ENCODE results near the gene RAD51D.
A peak's percentile ranks its signal among the peaks of the same experiment; 100 is the strongest.

RAD51D gene

GRCh38 chr17:35089586-35090296, 29.9 kb downstream of the RAD51D start:
- no peak for DNase-seq

- DNase-seq, result peak; percentile 58
These were observed 30.6 kb downstream of the RAD51D start for GRCh38 chr17:35088881-35089585.

- no peak for DNase-seq
These were observed 31.2 kb downstream of the RAD51D start for GRCh38 chr17:35088356-35088880.

- DNase-seq, result no peak
These were observed 31.8 kb downstream of the RAD51D start for GRCh38 chr17:35087731-35088355.

GRCh38 chr17:35086931-35087573, 32.6 kb downstream of the RAD51D start:
- no peak for DNase-seq

- DNase-seq, result no peak
These were observed 33.5 kb downstream of the RAD51D start for GRCh38 chr17:35086164-35086563.

- no peak for DNase-seq
These were observed 34.7 kb downstream of the RAD51D start for GRCh38 chr17:35084987-35085386.

- DNase-seq, result no peak
These were observed 36.6 kb downstream of the RAD51D start for GRCh38 chr17:35083071-35083470.

- DNase-seq, result peak; percentile 83
These were observed 37.5 kb downstream of the RAD51D start for GRCh38 chr17:35082073-35082657.

- DNase-seq, result no peak
These were observed 38.0 kb downstream of the RAD51D start for GRCh38 chr17:35081638-35082037.

- no peak for DNase-seq
These were observed 39.1 kb downstream of the RAD51D start for GRCh38 chr17:35080536-35080935.

GRCh38 chr17:35079547-35080423, 39.9 kb downstream of the RAD51D start:
- no peak for DNase-seq

GRCh38 chr17:35076874-35077273, 42.8 kb downstream of the RAD51D start:
- DNase-seq, result no peak

- no peak for DNase-seq
These were observed 44.7 kb downstream of the RAD51D start for GRCh38 chr17:35074711-35075707.

- DNase-seq, result no peak
These were observed 45.6 kb downstream of the RAD51D start for GRCh38 chr17:35073991-35074627.

- no peak for DNase-seq
These were observed 46.4 kb downstream of the RAD51D start for GRCh38 chr17:35073183-35073790.

GRCh38 chr17:35069311-35069710, 50.3 kb downstream of the RAD51D start:
- no peak for DNase-seq

GRCh38 chr17:35068249-35068648, 51.4 kb downstream of the RAD51D start:
- DNase-seq, result no peak

GRCh38 chr17:35065880-35066279, 53.8 kb downstream of the RAD51D start:
- DNase-seq, result no peak
